Measurements from ENCODE around the gene IL22RA1.

Gene IL22RA1, protein sequence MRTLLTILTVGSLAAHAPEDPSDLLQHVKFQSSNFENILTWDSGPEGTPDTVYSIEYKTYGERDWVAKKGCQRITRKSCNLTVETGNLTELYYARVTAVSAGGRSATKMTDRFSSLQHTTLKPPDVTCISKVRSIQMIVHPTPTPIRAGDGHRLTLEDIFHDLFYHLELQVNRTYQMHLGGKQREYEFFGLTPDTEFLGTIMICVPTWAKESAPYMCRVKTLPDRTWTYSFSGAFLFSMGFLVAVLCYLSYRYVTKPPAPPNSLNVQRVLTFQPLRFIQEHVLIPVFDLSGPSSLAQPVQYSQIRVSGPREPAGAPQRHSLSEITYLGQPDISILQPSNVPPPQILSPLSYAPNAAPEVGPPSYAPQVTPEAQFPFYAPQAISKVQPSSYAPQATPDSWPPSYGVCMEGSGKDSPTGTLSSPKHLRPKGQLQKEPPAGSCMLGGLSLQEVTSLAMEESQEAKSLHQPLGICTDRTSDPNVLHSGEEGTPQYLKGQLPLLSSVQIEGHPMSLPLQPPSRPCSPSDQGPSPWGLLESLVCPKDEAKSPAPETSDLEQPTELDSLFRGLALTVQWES

DNA sequence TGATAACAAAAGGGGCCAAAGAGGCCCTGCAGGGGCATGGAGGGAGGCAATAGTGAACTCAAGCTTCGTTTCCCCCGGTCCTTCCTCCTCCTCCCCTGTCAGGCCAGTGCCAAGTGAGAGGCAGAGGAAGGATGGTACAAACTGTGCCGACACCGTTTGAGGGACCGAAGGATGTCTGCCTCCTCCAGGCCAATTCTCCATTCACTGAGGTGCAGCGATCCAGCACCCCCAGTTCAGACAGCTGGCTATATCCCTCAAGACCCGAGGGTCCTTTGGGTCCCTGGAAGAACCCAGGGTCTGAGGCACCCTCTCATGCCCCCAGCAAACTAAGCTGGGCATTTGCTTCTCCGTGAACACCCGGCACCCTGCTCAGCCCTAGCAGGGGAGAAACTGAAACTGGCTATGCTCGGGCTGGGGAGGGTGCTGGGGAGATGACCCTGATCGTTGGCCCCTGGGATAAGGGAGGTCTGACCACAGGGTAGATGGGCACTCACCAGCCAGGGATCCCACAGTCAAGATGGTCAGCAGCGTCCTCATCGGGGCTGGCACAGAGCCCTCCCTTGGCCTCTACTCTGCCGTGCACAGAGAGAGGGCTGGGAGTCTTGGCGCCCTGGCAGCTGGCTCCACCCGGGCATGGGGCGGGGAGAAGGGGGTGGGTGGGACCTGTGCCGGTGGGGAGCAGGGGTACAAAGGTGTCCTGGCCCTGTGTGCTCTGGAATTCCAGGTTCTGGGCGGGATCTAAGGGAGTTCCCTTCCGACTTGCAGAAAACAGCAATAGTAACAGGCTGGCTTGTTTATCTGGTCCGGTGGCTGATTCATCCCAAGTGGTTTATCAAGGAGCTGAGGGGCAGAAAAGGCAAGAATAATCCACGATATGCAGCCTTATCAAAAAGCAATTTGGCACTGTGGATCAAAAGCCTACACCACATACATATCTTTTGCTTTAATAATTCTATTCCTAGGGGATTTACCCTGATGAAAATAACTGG is at the start of gene IL22RA1:
IL22RA1 (minus strand) TSS at position 595 of the 989 bp plus-strand sequence; CDS start at position 537, 58 bp downstream.
- no peaks in the 10 kb centered on the region for H3K4me1 ChIP-seq
- no peak within 1 kb of the TSS for H3K27ac ChIP-seq
- no peaks in the 10 kb centered on the region for H3K79me2 ChIP-seq
- H3K9me3 ChIP-seq (ENCODE audit: control insufficient read depth, low read length) = no peaks in the 10 kb centered on the region
- H3K4me3 ChIP-seq (ENCODE audit: low read depth, low read length) = no peak within 1 kb of the TSS
- H3K4me2 ChIP-seq (ENCODE audit: low read length) = no peak within 1 kb of the TSS
- peak within 1 kb of the TSS; percentile 25 for H2AFZ ChIP-seq
- no peaks in the 10 kb centered on the region for H3K36me3 ChIP-seq (ENCODE audit: control insufficient read depth, insufficient read depth, low read length)
- H3K27me3 ChIP-seq (ENCODE audit: control insufficient read depth, insufficient read depth, low read length) = no peaks in the 10 kb centered on the region
- no peak within 1 kb of the TSS for H3K9ac ChIP-seq
- TF ChIP-seq, protein P1, sequence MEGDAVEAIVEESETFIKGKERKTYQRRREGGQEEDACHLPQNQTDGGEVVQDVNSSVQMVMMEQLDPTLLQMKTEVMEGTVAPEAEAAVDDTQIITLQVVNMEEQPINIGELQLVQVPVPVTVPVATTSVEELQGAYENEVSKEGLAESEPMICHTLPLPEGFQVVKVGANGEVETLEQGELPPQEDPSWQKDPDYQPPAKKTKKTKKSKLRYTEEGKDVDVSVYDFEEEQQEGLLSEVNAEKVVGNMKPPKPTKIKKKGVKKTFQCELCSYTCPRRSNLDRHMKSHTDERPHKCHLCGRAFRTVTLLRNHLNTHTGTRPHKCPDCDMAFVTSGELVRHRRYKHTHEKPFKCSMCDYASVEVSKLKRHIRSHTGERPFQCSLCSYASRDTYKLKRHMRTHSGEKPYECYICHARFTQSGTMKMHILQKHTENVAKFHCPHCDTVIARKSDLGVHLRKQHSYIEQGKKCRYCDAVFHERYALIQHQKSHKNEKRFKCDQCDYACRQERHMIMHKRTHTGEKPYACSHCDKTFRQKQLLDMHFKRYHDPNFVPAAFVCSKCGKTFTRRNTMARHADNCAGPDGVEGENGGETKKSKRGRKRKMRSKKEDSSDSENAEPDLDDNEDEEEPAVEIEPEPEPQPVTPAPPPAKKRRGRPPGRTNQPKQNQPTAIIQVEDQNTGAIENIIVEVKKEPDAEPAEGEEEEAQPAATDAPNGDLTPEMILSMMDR (IDR thresholded peaks at IDR 0.05) = no peak

DNA sequence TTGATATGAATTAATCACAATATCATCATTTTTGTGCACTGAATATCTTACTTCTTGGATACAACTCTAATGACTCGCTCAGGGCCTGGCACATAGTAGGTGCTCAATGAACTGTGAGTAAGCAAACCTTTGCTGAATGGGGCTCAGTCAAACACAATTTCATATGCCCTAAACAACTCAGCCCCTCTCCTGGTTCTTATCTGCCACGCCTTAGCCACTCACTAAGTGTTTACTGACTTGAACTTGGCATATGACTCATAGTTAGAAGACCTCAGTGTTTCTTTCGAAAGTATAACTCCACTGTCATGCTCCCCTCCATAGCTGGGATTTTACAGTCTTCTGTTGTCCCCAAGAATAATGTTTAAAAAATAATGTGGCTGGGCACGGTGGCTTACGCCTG is 48.9 kb upstream of the IL22RA1 start:
- no peaks in the 10 kb centered on the region for H3K36me3 ChIP-seq (ENCODE audit: control insufficient read depth, insufficient read depth, low read length)
- no peak overlapping the region for H3K27ac ChIP-seq
- H3K9ac ChIP-seq = no peak overlapping the region
- H3K27me3 ChIP-seq (ENCODE audit: control insufficient read depth, insufficient read depth, low read length) = no peaks in the 10 kb centered on the region
- no peaks in the 10 kb centered on the region for H3K4me1 ChIP-seq
- H3K9me3 ChIP-seq (ENCODE audit: control insufficient read depth, low read length) = no peaks in the 10 kb centered on the region
- H3K4me2 ChIP-seq (ENCODE audit: low read length) = no peak overlapping the region
- no peak overlapping the region for H3K4me3 ChIP-seq (ENCODE audit: low read depth, low read length)
- TF ChIP-seq, protein P1 (IDR thresholded peaks at IDR 0.05) = no peak
- H3K79me2 ChIP-seq = no peaks in the 10 kb centered on the region
- no peak overlapping the region for H2AFZ ChIP-seq

DNA sequence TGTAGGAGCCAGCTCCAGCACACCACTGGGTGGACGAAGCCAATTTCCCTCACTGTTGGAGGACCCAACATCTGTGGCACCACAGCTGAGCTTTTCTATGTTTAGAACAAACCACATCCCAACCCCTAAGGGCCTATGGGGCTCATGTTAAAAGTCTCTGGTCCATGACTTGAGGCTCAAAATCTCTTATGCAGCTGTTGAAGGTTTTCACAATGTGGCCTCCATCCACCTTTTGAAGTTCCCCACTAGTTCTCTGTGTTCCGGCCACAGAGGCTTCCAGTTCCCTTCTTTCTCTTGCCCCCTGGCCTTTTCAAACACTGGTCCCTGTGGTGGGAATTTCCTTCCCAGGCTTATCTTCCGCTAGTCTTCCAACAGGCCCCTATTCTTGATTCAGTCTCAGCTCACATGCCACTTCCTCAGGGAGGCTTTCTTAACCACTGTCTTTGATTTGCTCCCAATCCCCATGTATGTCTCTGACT is 48.1 kb upstream of the IL22RA1 start:
- Histone ChIP-seq H3K4me1 (no peaks in the 10 kb centered on the region), H3K27ac (no peak overlapping the region)

DNA sequence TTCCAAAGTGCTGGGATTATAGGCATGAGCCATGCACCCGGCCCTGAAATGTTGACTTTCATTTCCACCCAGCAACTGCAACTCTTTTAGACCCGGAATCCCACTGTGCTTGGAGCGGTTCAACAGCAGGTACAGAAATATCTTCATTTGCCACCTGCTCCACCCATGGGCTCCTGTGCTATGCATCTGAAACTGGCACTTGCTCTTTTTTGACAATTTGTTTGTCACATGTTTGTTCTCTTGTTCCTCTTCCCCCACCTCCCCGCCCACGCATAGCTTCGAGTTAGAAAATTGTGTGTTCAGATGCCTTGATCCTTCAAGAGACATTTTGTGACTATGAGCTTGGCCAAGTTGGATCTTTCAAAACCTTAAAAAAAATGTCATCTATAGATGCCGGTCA is 46.6 kb upstream of the IL22RA1 start:
- Histone ChIP-seq H3K9ac (no peak overlapping the region), H3K27me3 (ENCODE audit: control insufficient read depth, insufficient read depth, low read length) (no peaks in the 10 kb centered on the region), H2AFZ (no peak overlapping the region), H3K27ac (no peak overlapping the region), H3K4me2 (ENCODE audit: low read length) (no peak overlapping the region), H3K79me2 (no peaks in the 10 kb centered on the region), H3K9me3 (ENCODE audit: control insufficient read depth, low read length) (no peaks in the 10 kb centered on the region), H3K36me3 (ENCODE audit: control insufficient read depth, insufficient read depth, low read length) (no peaks in the 10 kb centered on the region), H3K4me1 (no peaks in the 10 kb centered on the region), H3K4me3 (ENCODE audit: low read depth, low read length) (no peak overlapping the region)
- TF ChIP-seq, protein P1 (IDR thresholded peaks at IDR 0.05) = no peak

More for the DNA sequence above, 48.1 kb upstream of the IL22RA1 start:
- Histone ChIP-seq H3K36me3 (ENCODE audit: control insufficient read depth, insufficient read depth, low read length) (no peaks in the 10 kb centered on the region), H3K27me3 (ENCODE audit: control insufficient read depth, insufficient read depth, low read length) (no peaks in the 10 kb centered on the region), H3K9ac (no peak overlapping the region), H3K4me3 (ENCODE audit: low read depth, low read length) (no peak overlapping the region), H3K79me2 (no peaks in the 10 kb centered on the region), H3K4me2 (ENCODE audit: low read length) (no peak overlapping the region), H3K9me3 (ENCODE audit: control insufficient read depth, low read length) (no peaks in the 10 kb centered on the region), H2AFZ (no peak overlapping the region)
- TF ChIP-seq, protein P1 (IDR thresholded peaks at IDR 0.05) = no peak
